NB4 (cell line): ENCODE results near the gene PRM2.

Experiments
- MYC ChIP-seq: IDR thresholded peaks from 2 replicates; pipeline ENCODE4 v1.6.1; 2011; ENCODE audit warnings: low read depth, low read length
- TF ChIP-seq, protein P1 (sequence below): IDR thresholded peaks from one replicate; pipeline ENCODE4 v1.5.1; 2012; ENCODE audit warnings: low read depth, low read length

DNA sequence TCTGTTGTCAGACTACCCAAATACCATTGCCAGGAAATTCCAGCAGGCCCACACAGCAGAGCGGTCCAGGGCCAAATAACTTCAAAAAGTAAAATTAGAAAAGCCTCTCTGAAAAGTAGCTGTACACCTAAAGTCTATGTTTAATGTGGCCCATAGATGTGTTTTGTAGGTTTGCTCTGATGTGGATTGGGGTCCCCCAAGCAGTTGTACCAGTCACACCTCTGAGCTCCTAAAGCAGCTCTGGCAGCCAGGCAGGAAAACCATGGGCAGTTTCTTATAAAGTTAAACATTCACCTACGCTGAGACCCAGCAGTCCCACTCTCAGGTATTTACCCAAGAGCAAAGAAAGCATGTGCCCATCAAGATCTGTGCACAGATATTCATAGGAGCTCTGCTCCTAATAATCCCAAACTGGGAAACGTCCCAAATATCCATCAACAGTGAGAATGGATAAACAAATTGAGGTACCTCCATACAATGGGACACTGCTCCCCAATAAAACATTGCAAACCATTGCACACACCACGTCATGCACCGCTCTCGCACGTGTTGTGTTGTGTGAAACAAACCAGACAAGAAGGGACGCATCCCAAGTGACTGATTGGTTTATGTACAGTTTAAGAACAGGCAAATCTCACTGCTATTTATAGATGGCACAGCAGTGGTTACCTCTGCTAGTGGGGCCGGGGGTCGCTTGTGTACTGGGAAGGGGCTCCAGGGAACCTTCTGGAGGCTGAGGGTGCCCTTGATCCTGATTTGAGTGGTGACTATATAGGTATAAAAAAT, 20.6 kb upstream of the PRM2 start:
- TF ChIP-seq, protein P1, sequence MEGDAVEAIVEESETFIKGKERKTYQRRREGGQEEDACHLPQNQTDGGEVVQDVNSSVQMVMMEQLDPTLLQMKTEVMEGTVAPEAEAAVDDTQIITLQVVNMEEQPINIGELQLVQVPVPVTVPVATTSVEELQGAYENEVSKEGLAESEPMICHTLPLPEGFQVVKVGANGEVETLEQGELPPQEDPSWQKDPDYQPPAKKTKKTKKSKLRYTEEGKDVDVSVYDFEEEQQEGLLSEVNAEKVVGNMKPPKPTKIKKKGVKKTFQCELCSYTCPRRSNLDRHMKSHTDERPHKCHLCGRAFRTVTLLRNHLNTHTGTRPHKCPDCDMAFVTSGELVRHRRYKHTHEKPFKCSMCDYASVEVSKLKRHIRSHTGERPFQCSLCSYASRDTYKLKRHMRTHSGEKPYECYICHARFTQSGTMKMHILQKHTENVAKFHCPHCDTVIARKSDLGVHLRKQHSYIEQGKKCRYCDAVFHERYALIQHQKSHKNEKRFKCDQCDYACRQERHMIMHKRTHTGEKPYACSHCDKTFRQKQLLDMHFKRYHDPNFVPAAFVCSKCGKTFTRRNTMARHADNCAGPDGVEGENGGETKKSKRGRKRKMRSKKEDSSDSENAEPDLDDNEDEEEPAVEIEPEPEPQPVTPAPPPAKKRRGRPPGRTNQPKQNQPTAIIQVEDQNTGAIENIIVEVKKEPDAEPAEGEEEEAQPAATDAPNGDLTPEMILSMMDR, result no peak
- TF ChIP-seq MYC, result no peak
